NCI-H2196 treated with DMSO at 0.1 percent for 48 hours (cell line): ENCODE data around the gene NCAM2.

Experiments
- DNase-seq: peaks from one replicate; lab custom pipeline; 2025; ENCODE audit not compliant: unreplicated experiment; lab: John Stamatoyannopoulos, UW

Gene NCAM2

DNA sequence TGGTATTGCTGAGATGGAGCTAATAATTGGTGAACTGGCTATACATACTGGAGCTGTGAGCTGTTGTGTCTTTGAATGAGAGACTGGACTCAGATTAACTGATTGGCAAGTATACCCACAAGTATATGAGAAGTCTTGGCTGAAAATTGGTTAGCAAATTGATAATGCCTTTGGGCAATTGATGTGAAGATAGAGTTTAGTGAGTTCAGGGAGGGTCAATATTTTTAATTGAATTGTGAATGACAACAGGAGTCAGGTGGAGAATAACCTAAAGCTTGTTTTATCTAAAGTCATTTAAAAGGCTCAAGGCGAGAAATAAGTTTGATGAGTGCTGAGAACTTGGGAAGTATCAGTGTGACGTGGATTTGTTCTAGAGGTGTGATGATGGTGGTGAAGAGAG, 27.5 kb downstream of the NCAM2 start:
- no peak for DNase-seq

DNA sequence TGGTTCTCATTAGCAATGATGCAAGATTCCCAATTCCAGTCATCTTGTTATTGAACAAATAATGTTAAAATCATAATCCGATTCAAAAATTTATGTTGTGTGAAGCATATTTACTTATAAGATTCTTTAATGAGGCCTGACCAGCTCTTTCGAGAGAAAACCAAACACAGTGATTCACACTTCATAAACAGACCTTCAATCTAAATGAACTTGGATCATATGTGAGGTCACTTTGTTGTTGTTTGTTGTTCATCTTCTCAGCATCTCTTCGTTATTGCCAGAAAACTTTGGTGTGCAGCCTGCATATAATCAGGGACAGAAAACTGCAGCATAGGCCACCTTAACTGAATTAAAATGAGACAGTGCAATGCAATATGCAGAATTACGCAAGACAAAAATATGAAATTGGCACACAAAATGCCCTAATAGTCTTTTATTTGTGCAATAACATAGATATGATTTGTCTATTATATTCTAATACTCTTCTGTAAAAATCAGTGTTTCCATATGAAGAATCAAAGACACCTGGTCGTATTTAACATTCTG, 30.1 kb downstream of the NCAM2 start:
- no peak for DNase-seq

DNA sequence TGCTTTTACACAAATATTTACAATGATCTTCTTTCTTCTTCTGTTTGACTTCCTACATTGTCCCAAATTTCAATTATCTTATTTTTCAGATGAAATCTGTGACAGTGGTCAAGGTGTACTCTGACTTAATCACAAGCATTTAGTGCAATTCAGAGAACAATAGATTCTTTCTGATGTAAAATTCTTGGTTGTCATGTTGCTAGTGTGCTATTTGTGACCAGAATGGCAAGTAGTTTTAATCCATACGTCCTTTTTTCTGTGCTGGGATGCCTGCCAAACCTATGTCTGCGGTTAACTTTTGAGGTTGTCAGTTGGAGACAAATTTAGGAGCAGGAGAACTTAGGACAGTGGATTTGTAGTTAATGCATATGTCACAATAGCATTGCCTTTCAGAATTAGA, 31.0 kb downstream of the NCAM2 start:
- DNase-seq: no peak

DNA sequence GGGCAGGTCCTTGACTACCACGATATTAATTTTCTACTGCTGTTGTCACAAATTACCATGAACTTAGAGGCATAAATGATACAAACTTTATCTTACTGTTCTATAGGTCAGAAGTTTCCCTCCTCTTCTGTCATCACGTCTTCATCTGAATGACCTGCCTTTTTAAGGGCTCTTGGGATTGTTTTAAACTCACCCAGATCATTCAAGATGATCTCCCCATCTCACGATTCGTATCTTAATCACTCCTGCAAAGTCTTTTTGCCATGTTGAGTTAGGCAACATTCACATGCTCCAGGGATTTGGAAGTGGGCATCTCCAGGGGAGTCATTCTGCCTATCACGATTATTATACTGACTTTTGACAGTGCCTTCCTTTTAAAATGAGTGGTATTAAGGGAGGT, 32.1 kb downstream of the NCAM2 start:
- no peak for DNase-seq

DNA sequence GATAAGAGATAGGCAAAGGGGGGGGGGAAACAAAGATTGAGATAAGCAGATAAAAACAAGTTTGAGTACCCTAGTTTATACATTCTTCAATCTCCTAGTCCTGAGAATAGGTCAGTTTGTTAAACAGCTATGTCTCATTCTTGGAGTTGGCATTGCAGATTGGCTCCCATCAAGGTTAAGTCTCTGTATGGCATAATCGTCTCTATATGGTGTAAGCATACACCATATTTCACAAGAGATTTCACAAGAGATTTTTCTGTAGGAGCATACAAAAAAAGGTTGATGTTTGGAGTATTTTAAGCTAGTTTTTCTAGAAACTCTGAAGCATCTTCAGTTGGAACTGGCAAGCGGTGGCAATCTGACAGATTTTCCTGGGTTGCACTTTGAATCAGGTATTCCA, 35.8 kb downstream of the NCAM2 start:
- no peak for DNase-seq

DNA sequence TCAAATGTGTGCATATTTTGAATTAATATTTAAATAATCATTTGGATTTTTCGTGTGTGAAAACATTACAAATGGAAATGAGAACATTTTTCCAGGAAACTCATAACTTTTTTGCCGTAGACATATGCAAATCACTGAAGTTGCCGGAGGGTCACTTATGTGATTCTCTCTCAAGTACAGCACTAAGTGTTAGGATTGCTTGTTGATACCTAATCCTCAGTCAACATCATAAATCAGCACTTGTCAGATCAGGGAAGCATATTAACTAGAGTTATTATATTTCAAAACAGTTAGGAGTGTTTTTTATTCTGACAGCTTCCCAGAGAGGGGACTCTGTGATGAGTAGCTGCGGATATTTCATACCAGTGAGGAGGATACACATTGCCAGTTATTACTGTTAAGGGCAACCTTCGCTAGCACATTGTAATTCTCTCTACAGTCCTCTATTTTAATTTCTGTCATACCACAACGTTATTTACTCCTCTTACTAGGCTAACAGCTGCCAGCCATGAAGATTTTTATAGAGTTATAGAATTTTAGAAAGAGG, 41.5 kb downstream of the NCAM2 start:
- DNase-seq: no peak

DNA sequence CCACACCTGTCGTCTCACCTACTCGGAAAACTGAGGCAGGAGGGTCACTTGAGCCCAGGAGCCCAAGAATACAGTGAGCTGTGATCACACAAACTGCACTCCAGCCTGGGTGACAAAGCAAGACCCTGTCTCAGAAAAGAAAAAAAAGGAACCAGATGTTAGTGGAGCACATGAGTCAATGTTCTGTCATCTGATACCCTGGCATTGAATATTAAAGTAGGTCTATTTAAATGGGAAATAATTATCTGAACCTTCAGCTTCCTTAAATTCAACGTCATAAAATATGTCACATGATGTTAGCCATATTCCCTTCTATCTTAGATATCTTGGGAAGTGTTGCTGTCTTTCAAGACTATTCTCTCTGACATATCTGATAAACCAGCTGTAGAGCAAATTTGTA, 47.3 kb downstream of the NCAM2 start:
- no peak for DNase-seq

DNA sequence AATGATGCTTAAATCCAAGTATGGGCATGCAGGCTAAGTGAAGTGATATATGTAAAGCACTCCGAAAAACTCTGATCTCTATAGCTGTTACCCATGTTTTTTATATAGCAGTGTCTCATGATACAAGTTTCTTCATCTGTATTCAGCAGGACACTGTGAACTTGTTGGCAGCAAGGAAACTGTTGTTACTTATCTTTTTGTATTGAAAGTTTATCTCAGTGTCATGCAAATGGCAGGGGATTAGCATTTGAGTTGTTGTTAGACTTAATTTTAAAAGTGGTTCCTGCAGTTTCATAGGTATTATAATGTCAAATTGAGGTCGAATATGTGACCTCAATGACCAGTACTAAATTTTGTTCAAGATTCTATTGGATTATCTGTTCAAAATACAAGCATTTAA, 47.9 kb downstream of the NCAM2 start:
- DNase-seq: no peak

DNA sequence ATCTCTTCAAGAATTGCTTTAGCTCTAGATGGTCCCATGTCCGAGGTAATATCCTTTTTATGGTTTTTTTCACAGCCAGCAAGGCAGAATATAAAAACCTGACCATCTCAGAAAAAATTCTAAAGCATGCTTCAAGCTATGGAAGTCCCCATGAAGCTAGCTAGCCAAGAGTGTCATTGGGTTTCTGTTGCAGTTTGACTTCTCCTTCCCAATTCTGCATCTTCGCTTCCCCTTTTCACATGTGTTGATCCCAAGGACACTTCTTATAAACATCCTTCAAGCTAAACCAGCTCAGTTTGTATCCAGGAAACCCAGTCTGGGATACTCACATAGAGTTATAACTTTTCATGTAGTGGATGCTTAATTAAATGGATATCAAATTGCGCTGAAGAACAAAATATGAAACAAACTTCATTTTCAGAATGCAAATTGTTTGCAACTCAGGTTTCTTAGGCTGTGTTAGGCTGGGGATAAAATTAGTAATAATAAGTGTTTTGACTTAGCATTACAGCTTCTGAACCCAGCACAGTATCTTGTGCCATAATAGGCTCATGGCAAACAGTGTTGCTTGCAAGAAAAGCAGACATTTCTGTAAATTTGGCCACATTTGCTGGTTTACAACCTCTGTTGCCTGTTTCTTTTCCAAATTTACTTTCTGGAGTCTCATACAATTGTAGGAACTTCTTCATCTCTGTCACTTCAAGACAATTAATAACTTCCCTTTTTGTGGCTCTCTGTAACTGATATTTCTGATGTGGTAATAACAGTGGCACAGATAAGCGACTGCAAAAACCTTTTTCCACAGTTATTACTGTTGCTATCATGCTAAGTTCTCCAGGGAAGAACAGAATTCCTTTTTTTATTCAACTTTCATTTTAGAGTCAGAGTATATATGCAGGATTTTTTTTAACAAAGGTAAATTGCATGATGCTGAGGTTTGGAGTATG, 53.2 kb downstream of the NCAM2 start:
- DNase-seq: no peak

DNA sequence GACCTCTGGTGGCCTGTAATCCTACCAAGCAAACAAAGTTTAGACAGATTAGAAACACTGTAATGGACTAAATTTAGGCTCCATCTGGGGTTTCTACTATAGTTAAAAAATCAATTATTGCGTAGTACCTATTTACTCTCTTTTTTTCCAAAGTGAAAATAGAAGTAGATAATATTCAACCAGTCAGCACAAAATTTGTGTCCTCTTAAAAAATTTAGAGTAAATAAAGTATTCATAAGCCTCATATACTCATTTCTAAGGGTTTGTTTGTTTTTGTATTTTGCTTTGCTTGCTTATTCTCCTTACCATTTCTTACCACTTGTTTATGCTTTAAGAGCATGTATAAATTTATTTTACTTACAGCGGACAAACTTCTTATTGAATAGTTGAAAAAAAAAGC, 54.5 kb downstream of the NCAM2 start:
- DNase-seq: no peak

DNA sequence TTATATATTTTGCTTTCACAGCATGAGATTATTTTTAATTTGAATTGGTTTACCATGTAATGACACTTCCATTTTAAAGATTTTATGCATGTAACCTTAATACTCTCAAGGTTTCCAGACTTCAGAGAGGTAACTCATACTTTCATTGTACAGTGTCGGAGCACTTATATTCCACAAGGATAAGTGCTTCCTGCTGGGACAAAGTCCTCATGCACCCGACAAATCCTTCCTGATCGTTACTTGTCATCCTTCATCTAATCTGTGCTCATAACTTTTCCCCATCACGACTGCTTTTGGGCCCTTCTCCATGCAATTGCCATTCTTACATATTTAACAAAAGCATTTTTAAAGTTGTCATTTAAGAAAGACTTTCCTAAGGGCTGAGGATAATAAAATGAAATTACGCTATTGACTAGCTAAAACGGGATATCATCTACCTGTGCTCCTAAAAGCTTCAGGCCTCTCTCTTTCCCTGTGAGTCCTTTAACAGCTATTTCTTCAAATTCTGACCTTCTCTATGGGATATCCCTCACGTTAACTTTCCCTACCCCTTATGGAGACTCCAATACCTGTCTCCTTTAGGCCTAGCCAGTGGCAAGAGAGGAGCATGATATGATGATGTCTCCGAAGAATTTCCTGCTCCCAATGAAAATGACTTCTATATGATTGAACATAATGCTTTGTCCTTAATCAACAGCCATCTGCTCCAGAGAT, 59.3 kb downstream of the NCAM2 start:
- no peak for DNase-seq

DNA sequence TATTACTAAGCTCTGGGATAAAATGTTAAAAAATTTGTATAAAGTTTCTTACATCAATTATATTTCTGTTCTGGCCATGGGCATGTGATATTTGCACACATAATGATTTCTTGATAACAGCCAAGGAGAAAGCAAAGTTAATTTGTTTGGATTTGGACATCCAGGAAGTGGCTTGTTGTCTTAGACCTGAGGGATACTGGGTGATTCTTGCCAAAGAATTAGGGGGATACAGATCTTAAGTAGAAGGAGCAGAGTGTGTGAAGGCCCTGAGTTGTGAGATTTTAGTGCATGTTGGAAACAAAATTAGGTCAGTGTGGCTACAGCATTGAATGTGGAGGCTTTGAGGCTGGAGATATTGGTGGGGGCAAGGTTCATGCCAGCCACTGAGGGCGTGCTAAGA, 65.6 kb downstream of the NCAM2 start:
- DNase-seq: no peak

DNA sequence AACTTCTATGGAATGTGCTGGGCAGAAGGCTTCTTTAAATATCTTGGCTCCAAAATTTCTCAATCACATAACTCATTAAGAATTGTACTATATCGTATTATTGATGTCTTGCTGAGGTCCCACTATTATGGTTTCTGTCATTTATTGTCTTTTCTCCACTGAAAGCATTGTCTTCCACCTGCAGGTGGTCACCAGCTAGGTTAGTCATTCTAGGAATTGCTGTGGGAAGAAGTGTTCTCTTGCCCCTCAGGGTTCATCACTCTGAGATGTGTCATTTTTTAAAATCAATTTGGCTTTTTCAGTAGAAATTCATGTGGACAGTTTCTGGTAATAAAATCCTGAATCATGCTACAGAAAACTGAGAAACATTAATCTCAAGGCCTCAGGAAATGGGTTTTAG, 66.1 kb downstream of the NCAM2 start:
- no peak for DNase-seq

DNA sequence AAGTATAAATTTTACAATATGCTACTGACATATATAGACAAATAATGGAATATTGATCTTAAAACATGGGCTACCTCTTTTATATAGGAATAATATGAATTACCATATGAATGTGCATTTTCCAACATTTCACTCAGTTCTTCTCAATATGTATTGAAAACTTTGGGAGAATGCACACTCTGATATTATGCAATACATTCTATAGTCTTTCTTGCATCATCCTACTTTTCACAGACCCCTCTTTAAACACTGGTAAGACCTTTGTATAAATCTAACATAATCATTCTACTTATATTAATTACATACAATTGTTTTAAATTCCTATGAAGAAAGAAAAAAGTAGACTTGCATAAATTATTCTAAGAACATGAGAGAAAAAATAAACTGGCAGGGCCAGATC, 69.2 kb downstream of the NCAM2 start:
- DNase-seq: no peak

DNA sequence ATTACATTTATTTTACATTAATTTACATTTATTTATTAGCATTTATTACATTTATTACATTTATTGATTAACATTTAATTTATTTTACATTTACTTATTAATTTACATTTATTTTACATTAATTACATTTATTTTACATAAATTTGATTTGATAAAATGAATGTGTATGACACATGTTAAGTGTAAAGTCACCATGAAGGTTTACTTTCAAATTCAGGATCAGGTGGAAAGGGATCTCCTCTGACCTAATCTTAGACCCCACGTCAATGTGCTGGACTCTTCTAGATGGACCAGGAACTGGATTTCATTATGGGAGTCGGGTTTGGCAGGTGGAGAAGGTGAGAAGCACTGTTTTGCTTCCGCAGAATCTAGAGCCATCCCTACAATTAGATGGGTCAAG, 76.1 kb downstream of the NCAM2 start:
- DNase-seq: no peak

DNA sequence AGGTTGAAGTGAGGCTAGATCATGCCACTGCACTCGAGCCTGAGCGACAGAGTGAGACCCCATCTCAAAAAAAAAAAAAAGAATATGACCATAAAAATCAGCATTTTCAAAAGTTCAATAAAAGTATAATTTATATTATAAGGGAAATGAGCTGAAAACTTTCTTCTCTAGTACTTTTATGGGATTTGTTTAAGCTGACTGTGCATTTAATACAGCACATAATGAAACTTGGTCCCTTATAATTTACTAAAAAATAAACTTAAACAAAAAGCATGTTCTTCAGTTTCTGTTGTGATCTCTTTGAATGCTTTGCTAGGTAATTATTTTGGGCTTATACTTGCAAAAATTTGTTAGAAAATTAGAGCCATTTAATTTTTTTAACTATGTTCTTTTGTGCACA, 77.8 kb downstream of the NCAM2 start:
- DNase-seq: no peak

DNA sequence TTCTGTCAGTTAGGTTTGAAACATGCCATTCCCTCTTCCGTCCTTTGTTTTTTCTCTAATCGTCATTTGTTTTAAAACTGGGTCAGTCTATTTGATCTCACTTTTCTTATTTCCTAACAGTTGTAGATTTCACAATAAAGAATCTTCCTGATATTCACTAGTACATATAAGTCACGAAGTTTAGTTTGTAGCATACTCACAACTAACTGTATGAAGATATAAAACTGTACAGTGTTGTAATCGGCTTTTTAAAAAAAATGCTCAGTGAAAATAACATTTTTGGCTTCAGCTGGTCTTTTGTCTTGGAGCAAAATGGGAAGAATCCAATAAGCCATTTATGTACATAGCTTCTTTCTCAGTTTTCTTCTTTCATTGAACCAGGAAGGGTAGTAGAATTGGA, 78.3 kb downstream of the NCAM2 start:
- no peak for DNase-seq

DNA sequence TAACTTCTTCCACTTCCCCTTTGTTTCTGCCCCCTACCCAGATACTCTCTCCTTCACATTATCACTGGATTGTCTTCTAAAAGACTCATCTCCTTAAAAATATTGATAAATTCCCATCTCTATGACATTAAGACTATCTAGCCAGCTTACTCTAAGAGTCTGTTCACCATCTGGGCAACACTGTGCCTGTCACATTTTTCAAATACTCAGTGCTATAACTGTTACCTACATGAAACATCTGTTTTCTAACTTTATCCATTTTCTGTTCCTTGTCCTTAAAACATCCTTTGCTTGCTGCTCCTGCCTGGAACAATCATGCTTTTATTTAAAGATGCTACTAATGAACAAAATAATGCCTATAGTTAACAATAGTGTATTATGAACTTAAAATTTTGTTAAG, 81.4 kb downstream of the NCAM2 start:
- no peak for DNase-seq

DNA sequence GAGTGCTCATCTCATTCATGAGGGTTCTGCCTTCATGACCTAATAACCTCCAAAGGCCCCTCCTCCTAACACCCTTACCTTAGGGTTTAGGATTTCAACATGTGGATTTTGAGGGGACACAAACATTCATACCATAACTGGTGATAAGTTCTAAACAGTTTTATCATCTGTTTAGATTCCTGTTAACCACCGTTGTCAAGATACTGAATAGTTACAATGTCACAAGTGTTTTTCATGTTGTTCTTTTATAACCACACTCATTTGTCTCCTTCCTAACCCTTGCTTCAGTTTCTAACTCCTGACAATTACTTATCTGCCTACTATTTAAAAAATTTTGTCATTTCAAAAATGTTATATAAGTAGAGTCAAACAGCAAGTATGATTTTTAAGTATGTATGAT, 86.0 kb downstream of the NCAM2 start:
- no peak for DNase-seq

DNA sequence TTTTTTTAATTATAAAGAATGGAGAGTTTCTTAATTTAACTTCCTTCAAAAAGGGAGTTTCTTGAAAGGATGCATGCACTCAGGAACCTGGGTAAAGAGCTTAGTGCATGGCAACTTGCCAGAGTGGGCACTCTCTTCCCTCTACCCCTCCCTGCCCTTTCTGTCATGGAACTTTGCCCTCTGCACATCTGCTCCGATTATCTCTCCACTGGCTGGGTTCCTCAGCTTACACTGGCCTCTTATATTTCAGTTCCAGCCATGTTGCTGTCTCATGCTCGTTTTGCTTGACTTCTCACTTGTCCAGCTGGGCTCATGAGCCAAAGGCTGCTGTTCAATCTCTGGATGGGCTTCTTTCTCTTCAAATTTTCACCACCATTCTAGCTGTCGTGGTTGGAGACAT, 87.0 kb downstream of the NCAM2 start:
- DNase-seq: no peak

DNA sequence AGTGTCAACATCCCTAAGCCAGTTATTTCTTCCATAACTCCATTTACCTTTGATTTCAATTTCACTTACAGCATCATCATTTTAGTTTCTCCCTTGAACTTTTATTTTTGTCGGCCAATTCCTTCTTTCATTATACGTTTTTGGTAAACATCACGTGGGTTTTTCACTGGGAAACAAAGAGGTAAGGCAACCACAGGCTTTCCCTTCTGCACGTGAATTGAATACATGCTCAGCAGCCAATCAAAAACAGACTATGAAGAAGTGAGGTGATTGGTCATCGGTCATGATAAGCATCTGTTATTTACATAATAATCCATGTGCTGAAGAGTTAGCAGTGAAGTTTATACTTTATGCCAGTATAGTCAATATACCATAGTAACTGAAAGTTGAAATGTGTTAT, 98.7 kb downstream of the NCAM2 start:
- DNase-seq: no peak

DNA sequence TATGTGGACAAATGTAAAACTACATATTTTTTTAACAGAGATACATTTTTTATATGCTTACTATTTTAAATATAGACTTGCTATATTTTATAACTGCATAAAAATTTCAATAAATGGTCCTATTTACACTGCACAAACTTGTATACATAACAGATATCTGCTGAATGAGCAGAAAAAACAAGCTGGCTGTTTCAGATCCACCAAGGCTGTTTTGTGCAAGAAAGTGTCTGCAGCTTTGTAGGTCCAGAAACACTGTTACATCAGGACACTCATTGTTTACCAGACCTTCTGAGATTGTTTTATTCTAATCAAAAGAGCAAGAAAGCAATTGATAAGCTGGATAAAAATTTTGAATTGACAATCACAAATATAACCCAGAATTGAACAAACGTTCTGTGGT, 99.3 kb downstream of the NCAM2 start:
- no peak for DNase-seq
